Fibroblast of upper back skin (primary cell): ENCODE results near the gene FMO2.

ENCODE experiments used
- DNase-seq: peaks from one replicate; pipeline ENCODE4 v3.0.0-alpha.2; 2013

The FMO2 gene

GRCh38 chr1:171174560-171175294, 10.4 kb upstream of the FMO2 start:
- DNase-seq = no peak

DNA sequence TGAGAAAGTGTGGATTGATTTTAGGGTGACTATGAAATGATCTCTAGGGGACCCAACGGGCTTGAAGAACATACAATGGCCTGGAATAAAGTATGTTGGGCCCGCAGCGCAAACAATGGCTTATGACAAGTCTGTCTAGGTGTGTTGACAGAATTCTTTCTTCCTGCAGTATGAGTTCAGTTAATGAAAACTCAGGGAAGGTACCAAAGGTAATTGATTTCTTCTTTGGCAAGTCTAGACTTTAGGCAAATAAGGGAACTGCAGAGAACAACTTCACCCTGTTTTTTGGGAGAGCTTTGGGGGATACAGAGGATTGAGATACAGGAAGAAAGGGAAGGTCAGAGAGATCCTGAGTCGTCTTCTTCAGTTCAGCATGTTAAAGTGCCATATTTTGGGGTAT, 7.8 kb upstream of the FMO2 start:
- DNase-seq = no peak

GRCh38 chr1:171179318-171180227, 5.5 kb upstream of the FMO2 start:
- peak; percentile 15 for DNase-seq

DNA sequence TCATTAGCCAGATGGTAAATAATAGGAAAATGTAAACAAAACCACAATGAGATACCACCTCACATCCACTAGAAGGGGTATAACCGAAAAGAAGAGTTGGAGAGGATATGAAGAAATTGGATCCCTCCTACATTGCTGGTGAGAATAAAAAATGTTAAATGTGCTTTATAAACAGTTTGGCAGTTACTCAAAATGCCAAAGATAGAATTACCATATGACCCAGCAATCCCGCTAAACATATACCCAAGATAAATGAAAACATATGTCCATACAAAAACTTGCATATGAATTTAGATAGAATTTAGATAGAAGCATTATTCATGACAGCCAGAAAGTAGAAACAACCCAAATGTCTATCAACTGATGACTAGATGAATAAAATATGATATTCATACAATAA, 4.4 kb upstream of the FMO2 start:
- DNase-seq = peak; percentile 82

DNA sequence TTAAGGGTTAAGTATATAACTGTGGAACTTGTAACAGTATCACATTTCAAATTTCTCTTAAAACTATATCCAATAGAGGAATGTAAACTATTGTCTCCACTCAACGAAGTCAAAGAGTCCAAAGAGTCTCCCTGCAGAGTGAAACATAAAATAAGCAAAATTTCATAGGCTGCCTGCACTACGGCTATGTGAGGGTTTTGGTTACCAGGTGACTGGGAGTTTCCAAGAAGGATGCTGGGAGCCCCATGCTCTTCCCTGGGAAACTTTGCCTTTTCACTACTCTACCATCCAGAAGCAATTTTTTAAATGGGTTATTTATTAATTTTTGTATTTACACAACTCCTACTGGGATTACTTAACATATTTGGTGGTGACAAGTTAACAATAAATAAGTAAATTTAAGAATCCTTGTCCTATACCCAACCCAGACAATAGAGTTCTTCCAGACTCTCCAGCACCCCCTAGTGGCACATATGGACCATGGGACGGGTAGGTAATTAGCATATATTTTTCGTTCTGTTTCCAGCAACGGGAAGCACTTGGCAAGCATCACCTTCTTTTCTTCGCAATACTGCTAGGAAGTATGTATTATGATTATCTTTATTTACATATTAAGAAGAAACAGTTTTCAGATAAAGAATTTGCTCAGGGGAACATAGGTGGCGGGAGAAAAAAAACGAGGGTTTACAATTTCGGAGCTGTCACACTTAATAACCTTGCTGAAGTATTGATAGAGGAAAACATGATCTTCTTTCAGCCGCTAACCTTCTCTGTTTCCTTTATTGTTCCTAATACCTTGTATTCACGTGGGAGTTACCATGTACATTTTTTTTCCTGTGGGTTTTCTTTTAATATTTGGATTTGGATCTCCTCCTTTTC, 3.5 kb downstream of the FMO2 start:
- peak; percentile 61 for DNase-seq

GRCh38 chr1:171191992-171192391, 6.9 kb downstream of the FMO2 start:
- no peak for DNase-seq

DNA sequence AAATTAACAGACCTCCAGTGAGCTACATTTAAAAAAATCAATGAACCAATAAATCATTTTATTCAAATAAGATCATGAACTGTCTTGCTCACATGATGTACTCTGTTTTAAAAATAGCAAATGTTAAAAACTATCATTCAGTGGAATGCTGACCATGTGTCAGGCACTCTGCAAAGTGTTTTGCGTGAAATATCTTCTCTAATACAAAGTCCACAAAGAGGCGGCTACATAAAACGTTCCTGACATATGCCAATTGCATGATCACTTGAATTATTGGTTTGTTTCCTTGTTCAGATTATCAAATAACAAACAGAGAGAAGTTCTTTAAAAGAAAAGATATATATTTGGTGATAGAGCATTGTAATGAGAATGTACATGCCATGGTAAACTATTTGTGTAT, 10.7 kb downstream of the FMO2 start:
- DNase-seq = no peak

DNA sequence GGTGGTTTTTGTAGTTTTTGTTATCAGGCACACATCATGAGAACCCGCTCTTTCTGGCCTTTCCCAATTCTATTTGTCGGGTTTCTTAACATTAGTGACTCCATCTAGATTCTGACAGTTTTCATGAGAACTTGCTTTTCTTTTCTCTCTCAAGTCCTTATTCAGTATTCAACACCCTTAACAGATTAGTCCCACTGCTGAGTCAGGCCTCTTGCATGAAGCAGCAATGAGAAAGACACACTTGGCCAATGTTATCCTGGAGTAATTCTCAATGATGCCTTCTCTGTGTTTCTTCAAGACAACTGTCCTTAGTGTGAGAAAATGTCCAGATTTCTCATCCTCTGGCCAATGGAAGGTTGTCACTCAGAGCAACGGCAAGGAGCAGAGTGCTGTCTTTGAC, 11.3 kb downstream of the FMO2 start:
- DNase-seq = no peak

DNA sequence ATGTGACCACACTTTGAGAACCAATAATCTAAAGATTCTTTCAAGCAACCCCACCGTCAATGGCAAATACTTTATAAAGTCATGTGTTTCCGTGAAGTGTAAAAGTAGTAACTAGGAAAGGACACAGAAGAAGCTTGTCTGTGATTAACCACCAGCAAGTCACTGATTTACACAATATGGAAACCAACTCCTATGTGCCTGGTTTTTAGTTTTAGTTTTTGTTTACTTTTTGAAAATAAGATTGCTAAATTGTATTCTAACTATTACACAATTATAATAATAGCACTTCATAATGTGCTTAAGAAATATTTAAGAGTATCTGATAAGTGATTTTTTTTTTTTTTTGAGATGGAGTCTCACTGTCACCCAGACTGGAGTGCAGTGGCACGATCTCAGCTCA, 13.0 kb downstream of the FMO2 start:
- no peak for DNase-seq

DNA sequence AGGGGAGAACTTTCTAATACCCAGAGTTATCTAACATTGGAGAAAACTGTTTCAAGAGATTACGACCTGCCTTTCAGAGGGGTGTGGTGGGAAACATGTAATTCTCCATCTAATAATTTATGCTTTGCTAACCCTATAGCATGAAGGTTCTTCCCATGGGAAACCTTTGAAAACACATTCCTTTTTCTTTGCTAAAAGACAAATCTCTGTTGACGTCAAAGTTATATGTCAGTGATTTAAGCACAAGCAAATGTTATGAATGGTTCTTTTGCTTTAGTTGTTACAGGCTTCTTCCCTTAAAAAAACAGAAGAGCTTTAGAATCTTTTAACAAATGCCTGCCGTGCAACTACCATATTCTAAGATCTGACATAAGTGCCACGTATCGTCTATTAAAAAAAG, 19.2 kb downstream of the FMO2 start:
- DNase-seq = peak; percentile 53

GRCh38 chr1:171206204-171206977, 21.3 kb downstream of the FMO2 start:
- peak; percentile 26 for DNase-seq

- peak; percentile 59 for DNase-seq
Observed at GRCh38 chr1:171206978-171207355, 21.9 kb downstream of the FMO2 start.

- no peak for DNase-seq
Observed at GRCh38 chr1:171207377-171207776, 22.3 kb downstream of the FMO2 start.

- no peak for DNase-seq
Observed at GRCh38 chr1:171210355-171210754, 25.3 kb downstream of the FMO2 start.

DNA sequence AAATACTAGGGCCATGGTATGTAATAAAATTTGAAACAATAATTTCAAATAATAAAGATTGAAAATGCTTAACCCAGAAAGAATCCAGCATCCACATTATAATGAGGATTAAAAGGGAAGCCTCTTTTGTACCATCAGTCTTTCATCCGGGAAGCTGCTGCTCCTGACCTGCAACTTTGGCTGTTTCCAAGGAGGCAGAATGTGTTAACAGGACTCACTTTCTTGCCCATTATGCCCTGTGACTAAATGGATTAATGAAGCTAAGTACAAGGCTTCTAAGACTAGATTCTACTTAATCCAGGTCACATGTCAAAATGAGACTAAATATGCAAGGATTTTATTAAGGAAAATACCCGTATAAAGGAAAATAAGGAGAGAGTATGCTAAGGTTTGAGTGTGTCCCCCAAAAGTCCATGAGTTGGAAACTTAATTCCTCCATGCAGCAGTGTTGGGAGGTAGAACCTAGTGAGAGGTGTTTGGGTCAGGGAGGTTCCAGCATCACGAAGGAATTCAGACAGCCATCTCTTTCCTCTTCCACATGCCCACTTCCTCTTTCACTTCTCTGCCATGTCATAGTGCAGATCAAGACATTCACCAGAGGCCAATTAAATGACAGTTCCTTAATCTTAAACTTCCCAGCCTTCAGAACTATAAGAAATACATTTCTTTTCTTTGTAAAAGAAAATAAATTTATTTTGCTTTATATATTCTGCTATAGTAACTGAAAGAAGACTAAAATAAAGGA, 27.7 kb downstream of the FMO2 start:
- no peak for DNase-seq

DNA sequence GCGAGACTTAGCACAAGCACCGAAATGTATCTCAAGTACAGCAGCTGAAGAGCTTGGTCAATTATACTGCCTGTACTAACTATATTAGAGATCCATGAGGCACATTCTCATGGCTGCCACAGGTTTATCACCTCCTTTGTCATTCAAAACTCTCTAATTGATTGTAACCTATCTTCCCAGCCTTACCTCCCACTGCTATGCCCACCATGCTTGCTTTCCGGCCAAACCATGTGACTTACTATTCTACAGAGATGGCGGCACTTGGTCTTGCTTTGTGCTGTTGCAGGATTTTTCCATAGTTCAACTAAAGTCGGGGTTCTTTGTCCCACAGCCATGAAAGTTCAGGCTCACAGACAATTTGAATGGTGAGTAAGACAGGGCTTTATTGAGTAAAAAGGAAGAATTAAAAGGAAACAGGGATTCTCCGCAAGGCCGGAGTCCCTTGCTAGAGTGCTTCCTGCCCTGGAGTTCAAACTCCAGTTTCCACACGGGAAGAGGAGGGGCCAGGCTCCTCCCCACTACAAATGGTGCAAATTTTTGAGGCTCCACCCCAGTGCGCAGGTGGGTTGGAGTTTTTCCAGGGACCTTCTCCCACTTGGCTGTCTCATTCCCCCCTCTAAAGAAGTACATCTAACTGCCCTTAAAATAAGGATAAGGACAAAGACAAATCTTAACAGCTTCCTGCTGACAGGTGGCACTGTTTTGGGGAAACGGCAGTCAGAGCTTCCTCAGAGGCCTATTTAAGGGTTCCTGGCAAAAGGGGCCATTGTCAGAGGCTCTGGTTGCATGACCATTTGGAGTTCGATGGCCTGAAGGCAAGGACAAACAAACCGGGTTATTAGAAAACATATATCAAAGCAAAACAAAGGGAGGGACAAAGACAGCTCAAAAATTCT, 28.7 kb downstream of the FMO2 start:
- DNase-seq = no peak

GRCh38 chr1:171217658-171218443, 32.8 kb downstream of the FMO2 start:
- DNase-seq = no peak

GRCh38 chr1:171218661-171219060, 33.6 kb downstream of the FMO2 start:
- peak; percentile 54 for DNase-seq

- peak; percentile 82 for DNase-seq
Observed at GRCh38 chr1:171219346-171220080, 34.4 kb downstream of the FMO2 start.
